ENCODE results near the gene ZNFX1.

Gene ZNFX1

DNA sequence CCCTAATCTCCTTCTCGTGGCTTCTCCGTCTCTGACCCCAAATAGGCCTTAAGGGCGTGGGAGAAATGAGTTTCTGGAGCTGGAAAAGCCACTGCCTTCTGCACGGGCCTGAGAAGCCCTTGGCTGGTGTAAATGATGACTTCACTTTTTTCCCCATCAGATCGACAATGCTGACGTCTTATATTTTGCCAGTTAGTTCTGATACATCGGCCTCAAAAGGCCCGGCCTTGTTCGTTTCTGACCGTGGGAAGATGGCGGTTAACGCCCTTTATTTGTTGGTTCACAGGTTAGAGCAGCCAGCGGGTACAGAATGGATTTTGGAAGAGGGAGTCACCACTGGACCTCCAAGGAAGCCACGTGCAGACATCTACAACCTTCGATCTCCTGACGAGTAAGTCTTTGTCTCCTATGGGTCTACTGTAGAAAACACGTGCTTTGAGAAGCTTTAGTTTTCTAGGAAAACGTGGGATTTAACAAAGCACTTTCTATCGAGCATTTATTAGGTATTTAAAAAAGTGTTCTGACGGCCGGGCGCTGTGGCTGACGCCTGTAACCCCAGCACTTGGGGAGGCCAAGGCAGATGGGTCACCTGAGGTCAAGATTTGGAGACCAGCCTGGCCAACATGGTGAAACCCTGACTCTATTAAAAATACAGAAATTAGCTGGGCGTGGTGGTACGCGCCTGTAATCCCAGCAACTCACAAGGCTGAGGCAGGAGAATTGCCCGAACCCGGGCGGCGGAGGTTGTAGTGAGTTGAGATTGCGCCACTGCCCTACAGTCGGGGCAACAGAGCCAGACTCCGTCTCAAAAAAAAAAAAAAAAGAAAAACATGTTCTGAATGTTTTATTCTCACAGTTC lies 1.2 kb upstream of the ZNFX1 start:
- DNase-seq, result peak; percentile 55 to 67

DNA sequence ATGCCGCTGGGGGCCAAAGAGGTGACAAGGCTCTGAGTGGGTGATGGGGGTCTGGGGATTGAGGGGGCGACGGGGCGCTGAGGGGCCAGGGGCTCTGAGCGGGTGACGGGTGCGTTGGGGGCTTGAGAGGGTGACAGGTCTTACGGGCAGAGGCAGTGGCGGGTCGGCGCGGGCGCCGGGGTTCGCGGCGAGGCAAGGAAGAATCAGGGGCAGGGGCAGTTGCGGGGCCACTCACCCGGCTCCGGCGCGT lies 146 bp downstream of the ZNFX1 start:
- DNase-seq, result no peak

DNA sequence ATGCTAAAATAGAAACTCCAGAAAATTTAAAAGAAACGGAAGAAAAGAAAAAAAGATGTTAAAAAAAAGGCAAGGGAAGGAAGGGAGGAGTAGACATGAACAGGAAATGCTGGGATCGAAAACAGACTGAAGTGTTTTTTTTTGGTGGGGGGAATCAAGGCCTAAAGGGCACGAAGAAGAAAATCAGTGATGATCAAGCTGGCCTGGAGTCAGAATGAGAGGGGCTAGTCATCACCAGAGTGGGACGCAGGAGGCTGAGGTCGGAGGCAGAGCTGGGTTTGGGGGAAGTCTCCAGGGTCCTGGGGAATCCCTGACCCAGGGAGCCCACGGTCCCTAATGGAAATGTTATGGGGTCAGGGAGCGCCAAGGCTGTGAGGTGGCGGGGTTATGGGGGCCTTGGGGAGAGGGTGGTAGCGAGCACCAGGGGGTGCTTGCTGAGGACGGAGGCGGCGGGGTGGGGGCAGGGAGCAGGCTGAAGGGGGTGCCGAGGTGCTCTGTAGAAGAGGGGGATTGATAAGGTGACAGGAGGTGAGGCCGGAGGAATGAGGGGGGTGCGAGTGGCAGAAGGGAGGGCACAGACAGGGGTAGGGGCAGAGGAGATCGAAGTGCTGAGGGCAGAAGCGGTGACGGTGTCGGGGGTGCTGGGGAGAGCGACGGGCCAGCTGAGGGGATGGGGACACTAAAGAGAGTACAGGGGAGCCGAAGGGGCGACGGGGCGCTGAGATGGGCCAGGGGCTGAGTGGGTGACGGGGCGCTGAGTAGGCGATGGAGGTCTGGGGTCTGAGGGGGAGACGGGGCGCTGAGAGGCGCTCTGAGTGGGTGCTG lies 684 bp downstream of the ZNFX1 start:
- peak; percentile 77 to 82 for DNase-seq

DNA sequence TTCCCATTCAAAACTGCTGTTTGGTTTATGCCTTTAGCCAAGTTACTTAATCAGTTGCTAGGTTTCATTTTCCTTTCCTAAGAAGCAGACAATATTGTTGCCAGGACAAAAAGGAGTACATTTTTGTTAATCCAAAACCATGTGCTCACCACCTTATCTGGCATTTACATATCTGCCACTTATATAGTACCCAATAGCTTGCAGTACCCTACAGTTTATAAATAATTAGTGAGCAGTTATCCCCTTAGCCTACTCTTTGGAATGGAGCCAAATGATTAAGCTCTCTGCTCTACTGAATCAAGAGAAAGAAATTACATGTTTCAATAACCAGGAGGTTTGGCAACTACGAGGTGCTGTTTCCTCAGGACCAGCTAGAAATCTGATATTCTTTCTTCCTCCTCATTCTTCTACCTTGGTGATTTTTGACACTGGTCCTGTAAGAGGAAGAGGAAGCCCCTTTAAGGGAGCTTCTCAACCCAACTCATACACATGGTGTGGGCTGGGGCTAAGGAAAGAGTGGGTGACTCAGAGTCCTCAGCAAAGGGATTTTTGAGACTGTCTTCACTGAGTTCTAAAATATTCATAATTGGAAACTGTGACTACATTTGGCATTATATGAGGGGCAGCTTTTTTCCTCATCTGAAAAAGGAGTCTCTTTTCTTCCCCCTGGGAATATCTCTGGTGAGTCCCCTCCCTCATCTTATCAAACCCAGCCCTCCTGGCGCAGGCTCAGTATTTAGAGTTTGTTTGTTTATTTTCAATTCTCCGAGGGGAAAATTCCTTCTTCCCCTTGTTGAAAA lies 1.5 kb downstream of the ZNFX1 start:
- peak; percentile 54 to 64 for DNase-seq

DNA sequence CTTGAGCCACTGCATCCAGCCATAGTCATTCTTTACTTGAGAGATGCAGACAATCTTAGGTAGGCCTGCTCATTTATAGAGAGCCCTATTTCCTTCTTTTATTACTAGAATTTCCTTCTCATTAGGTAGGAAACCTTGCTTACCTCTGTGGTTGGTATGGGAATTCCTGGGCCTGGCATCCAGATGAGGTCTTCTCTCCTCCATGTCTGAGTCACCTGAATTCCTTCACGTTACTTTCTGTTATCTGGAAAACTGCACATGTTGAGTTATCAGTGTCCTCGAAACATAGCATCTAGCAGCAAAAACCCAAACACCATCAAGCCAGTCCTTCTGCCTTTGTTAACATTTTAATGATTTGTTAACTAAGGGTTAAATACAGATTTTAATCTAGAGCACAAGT lies 2.2 kb downstream of the ZNFX1 start:
- no peak for DNase-seq

DNA sequence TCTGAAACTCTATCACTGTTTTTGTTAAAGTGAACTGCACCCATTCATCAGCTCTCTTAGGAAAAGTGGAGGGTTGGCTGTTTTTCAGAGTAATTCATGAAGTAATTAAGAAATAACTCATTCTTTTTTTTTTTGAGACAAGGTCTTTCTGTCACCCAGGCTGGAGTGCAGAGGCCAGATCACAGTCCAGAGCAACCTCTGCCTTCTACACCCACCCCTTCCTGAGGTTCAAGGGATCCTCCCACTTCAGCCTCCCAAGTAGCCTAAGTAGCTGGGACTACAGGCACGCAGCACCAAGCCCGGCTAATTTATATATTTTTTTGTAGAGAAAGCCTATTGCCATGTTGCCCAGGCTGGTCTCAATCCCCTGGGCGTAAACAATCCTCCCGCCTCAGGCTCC lies 2.6 kb downstream of the ZNFX1 start:
- DNase-seq, result no peak

DNA sequence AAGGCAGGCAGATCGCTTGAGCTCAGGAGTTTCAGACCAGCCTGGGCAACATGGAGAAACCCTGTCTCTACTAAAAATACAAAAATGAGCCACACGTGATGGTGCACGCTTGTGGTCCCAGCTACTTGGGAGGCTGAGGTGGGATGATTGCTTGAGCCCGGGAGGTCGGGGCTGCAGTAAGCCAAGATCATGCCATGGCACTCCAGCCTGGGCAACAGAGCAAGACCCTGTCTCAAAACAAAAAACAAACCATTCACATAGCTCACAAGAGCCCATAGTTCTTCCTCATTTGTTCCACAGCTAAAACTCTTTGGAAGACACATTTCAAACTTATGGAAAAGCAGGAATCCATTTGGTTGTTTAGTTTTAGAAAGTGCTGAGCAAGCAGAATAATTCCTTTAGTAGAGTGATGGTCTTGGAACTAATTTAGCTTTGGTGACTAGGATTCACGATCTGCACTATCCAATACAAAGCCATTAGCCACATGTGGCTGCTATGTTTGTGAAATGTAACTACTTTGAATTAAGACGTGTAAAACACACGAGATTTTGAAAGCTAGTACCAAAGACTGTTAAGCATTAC lies 4.1 kb downstream of the ZNFX1 start:
- DNase-seq, result no peak

DNA sequence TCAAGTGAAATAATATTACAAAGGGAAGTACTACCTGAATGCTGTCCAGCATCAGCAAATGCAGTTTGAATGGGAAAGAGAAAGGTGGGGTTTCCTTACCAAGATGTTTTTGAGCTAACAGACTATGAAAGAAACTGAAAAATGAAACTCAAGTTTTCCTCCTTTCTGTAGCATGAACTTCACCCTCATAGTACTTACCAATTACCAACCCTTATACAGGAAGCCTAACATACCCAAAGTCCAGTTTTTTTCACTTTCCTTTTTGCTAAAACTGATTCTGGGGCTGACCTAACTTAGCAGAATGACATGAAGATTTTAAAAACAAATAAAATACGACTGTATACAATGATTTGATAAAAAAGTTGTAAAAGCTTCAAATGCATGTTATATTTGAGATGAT lies 5.2 kb downstream of the ZNFX1 start:
- no peak for DNase-seq

DNA sequence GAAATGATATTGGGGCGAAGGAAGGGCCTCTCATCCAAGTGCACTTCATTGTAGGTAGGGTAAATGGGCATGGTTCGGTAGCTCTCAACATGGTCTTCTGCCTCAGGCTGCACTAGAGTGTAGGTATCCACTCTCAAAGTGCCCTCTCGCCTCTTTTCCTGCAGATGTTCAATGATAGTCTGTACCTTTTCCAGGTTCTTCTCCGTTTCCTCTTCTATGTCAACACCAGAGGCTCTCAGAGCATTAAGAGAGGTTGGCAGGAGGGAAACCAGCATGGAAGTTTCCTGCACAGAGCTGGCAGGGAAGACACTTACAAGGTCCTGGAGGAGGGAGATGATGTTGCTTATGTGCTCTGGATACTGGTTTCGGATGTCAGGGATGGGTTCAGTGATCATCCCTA lies 7.1 kb downstream of the ZNFX1 start:
- DNase-seq, result no peak

DNA sequence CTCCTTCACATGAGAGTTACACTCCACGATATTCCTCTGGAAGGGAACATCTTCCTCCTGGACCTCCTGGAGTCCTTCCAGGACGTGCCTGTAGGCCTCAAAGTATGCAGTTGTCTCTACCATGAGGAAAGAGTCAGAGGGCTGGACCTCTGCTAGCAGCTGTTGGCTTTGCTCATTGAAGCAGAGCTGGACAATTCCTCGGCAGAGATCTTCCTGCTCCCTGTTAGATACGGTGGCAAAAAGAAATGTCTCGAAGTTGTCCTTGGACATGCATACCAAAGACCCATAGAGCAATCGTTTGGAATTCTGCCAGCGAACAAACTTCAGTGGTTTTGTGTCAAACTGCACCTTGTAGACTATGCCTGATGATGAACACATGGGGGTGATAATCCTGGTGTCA lies 7.7 kb downstream of the ZNFX1 start:
- no peak for DNase-seq

DNA sequence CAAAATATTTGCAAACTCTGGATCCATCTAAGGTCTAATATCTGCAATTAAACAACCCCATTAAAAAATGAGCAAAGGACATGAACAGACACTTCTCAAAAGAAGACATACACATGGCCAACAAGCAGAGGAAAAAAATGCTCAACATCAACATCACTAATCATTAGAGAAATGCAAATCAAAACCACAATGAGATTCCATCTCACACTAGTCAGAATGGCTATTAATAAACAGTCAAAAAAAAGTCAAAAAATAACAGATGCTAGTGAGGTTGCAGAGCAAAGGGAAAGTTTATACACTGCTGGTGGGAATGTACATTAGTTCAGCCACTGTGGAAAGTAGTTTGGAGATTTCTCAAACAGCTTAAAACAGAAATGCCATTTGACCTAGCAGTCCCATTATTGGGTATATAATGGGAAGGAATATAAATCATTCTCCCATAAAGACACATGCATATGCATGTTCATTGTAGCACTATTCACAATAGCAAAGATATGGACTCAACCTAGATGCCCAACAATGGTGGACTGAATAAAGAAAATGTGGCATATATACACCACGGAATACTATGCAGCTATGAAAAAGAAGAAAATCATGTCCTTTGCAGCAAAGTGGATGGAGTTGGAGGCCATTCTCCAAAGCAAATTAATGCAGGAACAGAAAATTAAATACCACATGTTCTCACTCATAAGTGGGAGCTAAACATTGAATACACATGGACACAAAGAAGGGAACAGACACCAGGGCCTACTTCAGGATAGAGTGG lies 9.1 kb downstream of the ZNFX1 start:
- DNase-seq, result no peak

DNA sequence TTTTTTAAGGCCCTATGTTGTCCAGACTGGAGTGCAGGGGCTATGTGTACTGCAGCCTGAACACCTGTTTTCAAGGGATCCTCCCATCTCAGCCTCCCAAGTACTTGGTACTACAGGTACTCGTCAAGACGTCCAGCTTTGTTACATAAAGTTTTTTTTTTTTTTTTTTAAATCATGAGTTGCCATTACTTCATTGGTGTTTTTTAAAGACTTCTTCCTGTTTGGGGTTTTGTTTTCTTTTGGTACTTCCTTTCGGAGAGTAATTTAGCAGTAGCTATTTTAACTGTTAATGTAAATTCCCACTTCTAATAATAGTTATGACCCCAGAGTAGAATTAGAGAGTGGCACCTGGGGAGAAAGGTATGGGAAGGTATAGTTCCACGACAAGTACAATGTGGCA lies 10.5 kb downstream of the ZNFX1 start:
- peak in 1 of 2 experiments; percentile 11 for DNase-seq

DNA sequence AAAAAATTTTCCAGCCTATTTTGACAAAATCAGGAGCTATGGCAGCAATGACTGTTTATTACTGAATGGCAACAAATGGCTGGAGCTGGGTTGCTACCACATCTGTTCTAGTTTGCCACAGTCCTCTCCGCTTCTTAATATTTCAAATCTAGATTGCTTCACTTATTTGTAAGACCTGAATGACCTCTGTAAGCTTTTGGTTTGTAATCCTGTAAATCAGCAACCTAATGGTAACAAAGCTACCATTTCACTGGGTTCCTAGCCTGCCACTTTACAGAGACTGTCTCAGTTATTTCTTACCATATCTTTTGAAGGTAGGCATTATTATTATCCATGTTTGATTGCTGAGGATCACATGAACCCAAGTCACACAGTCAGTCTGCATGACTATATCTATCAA lies 15.4 kb downstream of the ZNFX1 start:
- DNase-seq, result no peak

DNA sequence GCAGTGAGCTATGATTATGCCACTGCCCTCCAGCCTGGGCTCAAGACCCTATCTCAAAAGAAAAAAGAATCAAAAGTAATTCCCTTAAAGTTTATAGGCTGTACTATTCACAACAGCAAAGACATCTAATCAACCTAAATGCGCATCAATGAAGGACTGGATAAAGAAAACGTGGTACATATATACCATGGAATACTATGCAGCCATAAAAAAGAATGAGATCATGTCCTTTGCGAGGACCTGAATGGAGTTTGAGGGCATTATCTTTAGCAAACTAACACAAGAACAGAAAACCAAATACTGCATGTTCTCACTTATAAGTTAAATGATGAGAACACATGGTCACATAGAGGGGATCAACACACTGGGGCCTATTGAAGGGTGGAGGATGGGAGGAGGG lies 16.7 kb downstream of the ZNFX1 start:
- DNase-seq, result no peak

DNA sequence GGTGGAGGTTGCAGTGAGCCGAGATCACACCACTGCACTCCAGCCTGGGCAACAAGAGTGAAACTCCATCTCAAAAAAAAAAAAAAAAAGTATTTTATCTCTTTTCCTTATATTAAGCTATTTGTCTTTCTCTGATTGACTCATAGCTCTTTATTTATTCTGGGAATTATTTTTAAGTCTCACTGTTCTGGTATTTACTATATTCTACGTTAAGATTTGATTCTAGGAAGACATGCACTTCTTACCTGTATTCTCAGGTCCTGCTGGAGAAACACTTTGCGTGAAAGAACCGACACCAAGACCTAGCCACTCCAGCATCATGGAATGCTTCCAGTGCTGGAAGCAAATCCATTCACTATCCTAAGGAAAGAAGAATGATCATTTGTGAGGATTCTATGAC lies 17.6 kb downstream of the ZNFX1 start:
- no peak for DNase-seq

DNA sequence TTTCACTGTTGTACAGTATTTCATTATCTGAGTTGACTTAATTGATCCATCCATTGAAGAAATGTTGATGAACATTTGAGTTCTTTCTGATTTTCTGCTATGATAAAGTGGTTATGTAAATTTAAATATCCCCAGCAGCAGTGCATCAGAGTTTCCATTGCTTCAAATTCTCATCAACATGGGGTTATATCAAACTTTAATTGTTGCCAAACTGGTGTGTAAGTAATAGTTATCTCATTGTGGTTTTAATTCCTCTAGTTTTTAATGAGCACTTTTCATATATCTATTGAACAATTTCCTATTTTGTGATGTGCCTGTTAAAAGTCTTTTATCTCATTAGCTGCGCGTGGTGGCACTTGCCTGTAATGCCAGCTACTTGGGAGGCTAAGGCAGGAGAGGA lies 18.1 kb downstream of the ZNFX1 start:
- DNase-seq, result peak in 1 of 2 experiments; percentile 11

DNA sequence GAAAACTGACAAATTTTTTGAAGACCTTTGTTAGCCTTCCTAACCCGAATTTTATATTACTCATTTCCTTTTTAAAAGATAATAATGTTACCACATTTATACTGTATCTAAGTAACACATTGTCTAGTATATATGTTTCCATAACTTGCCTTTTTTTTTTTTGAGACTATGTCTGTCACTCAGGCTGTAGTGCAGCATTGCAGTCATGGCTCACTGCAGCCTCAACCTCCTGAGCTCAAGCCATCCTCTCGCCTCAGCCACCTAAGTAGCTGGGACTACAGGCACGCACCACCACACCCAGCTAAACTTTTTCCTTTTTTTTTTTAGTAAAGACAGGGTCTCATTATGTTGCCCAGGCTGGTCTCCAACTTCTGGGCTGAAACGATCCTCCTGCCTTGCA lies 18.6 kb downstream of the ZNFX1 start:
- no peak for DNase-seq

DNA sequence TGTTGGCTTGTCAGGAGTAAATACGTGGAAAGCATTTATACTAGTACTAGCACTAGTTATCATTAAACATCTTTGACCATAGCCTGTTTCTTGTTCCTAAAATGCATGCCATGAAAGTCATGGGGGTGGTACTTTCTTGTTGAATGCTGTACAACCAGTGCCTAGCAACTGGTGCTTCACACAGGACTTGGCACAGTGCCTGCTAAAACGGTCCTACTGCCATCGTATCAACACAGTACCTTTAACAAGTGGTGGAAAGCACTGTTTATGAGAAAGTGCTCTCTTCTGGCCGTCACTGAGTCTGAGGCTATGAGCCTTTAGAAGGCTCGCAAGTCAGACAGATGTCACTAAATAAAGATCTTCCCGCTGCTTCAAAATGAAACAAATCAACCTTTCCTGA lies 21.6 kb downstream of the ZNFX1 start:
- DNase-seq, result no peak

DNA sequence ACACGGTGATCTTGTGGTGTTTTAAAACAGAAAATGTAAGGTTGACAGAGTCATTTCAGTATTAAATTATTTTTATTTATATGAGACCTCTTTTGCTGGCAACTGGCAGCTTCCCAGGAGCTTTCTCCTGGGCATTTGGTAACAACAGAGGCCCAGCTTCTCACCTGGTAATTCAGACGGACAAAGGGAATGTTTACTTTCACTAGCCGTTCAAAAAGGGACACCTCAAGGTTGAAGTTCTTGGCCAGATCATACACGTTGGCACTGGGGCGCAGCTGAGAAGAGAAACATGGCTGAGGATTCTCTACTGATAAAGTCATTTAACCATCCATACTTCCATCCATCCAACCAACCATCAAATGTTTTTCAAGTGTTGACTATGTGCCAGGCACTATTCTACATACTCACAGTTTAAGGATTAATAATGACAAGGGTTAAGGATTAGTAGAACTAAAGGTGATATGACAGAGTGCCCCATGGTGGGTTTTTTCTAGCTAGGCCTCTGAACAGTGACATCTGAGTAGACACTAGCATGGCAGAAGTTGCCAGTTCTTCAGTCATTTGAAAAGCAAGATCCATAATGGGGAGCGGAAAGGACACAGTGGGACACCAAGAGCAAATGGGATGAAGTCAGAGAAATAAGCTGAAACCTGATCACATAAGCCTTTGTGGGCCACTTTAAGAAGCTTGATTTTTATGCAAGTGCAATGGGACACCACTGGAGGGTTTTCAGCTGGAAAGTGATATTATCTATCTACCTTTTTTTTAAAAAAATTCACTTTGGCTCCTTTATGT lies 25.1 kb downstream of the ZNFX1 start:
- no peak for DNase-seq

DNA sequence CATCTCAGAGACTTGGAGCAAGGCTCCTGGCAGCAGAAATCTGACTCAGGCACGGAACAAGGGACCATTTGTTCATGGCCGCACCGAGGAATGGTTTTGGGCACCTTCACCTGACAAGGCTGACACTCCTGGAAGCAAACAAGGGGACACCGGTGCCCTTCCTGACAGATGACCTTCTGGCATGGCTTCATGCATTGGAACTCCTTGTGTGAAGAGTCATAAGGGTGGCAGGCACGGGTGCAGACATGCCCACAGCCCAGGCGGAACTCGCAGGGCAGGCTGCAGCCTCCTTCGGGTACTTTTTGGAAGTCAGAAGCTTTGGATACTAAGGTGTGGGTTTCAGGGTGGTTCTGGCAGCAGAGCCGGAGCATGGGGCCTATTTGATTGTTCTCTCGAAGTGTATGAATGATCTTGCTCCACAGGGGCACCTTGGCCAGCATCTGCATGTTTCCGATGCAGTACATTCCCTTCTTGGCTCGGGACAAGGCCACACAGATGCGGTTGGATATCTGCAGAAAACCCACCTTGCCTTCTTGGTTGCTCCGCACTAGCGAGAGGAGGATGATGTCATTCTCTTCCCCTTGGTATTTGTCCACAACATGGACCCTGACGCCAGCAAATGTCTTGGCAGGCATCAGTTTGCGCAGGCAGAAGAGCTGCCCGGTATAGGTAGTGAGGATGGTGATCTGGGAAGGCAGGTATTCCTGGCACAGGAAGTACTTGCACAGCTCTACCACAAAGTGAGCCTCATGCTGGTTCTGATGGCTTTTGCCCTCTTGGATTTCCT lies 28.8 kb downstream of the ZNFX1 start:
- no peak for DNase-seq

DNA sequence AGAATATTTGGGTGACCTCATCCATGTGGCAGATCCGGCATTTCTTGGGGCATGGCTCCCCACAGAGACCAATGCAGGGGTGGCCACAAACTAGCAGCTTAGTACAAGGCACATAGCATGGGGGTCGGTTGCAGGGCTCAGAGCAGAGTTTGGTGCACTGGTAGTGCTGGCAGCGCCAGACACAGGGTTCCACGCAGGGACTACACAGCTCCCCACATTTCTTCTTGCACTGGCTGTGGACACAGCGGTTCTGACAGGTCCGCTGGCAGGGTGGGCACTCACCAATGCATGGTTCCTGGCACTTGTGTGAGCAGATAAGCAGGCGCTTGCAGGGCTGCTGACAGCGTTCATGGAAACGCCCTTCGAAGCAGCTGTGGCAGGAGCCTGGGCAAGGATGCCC lies 29.6 kb downstream of the ZNFX1 start:
- DNase-seq, result no peak

Data from activated T-cell treated with anti-CD3 and anti-CD28 coated beads, Interleukin-2, amount 50 U/mL, for 48 hours (primary cell).